Parathyroid adenoma (tissue), 2 donors: Measurements from ENCODE around the gene MEOX1.

Experiments used
- H2AFZ ChIP-seq: fragments of 300-600 bp; sonication (generic); one replicate; pipeline ENCODE4 v1.7.0; 2017; ENCODE audit warnings: antibody characterized with exemption, mild to moderate bottlenecking
- H3K27ac ChIP-seq: fragments of 300-600 bp; sonication (generic); one replicate; pipeline ENCODE4 v1.7.0; 2017
- H3K27me3 ChIP-seq: fragments of 300-600 bp; sonication (generic); one replicate; pipeline ENCODE4 v1.7.0; 2017; ENCODE audit warnings: low read length; ENCODE audit not compliant: control insufficient read depth, insufficient read depth
- H3K36me3 ChIP-seq: fragments of 300-600 bp; sonication (generic); one replicate; pipeline ENCODE4 v1.7.0; 2017; ENCODE audit warnings: low read length; ENCODE audit not compliant: control insufficient read depth, insufficient read depth
- H3K4me1 ChIP-seq: fragments of 300-600 bp; sonication (generic); one replicate; pipeline ENCODE4 v1.7.0; 2017; ENCODE audit warnings: control low read depth
- H3K4me2 ChIP-seq: fragments of 300-600 bp; sonication (generic); one replicate; pipeline ENCODE4 v1.7.0; 2017; ENCODE audit warnings: low read length
- H3K4me3 ChIP-seq: fragments of 300-600 bp; sonication (generic); one replicate; pipeline ENCODE4 v1.7.0; 2017; ENCODE audit warnings: low read depth, low read length
- H3K79me2 ChIP-seq: fragments of 300-600 bp; sonication (generic); one replicate; pipeline ENCODE4 v1.7.0; 2017; ENCODE audit warnings: control low read depth
- H3K9ac ChIP-seq: fragments of 300-600 bp; sonication (generic); one replicate; pipeline ENCODE4 v1.7.0; 2017; ENCODE audit warnings: mild to moderate bottlenecking
- H3K9me3 ChIP-seq: fragments of 300-600 bp; sonication (generic); one replicate; pipeline ENCODE4 v1.7.0; 2017; ENCODE audit warnings: low read length; ENCODE audit not compliant: control insufficient read depth
- TF ChIP-seq, protein P1 (sequence below): fragments of 300-600 bp; sonication (generic); IDR thresholded peaks from one replicate; pipeline ENCODE4 v1.7.0; 2017; ENCODE audit warnings: antibody characterized with exemption, mild to moderate bottlenecking
- donor health status: primary hyperparathyroidism.

Gene MEOX1

DNA sequence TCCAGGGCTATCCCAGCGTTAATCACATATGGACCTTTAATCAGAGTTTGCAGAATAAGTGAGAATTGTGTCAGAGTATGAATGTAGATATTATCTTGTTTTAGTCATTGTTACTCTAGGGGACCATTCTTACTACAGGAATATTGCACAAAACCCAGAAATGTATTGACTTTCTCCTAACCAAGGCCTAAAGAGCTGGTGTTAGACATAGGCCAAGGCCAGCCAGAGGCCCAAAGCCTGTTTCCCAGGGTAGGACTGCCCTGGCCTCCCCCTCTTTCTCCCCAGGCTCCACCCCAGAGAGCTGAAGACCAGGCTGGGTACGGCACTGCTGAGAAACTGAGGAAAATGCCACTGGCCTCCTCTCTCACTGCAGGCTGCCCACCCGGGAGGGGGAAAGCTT, 41.9 kb upstream of the MEOX1 start:
- Histone ChIP-seq H3K9me3 (no peaks in the 10 kb centered on the region), H3K36me3 (no peaks in the 10 kb centered on the region), H3K4me2 (no peak overlapping the region), H3K4me1 (no peaks in the 10 kb centered on the region), H2AFZ (no peak overlapping the region), H3K27ac (no peak overlapping the region), H3K27me3 (no peaks in the 10 kb centered on the region), H3K4me3 (no peak overlapping the region), H3K9ac (no peak overlapping the region), H3K79me2 (no peaks in the 10 kb centered on the region)
- TF ChIP-seq, protein P1, sequence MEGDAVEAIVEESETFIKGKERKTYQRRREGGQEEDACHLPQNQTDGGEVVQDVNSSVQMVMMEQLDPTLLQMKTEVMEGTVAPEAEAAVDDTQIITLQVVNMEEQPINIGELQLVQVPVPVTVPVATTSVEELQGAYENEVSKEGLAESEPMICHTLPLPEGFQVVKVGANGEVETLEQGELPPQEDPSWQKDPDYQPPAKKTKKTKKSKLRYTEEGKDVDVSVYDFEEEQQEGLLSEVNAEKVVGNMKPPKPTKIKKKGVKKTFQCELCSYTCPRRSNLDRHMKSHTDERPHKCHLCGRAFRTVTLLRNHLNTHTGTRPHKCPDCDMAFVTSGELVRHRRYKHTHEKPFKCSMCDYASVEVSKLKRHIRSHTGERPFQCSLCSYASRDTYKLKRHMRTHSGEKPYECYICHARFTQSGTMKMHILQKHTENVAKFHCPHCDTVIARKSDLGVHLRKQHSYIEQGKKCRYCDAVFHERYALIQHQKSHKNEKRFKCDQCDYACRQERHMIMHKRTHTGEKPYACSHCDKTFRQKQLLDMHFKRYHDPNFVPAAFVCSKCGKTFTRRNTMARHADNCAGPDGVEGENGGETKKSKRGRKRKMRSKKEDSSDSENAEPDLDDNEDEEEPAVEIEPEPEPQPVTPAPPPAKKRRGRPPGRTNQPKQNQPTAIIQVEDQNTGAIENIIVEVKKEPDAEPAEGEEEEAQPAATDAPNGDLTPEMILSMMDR = no peak

DNA sequence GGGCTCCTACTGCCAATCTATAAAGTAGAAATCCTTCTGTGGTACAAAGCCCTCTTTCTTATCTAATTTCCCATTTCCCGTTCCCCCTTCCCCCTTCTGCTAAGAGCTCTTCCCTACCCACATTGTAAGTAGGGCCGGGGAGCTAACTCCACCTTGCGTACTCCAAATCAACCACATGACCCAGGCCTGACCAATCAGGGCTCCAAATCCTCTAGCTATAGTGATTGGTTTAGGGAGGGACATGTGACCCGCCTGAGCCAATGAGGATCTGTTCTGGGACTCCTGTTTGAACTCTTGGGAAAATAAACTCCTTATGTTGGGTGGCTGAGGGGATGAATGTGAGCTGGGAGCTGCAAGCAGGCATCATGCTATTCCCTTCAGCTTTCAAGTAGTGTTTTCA, 40.9 kb upstream of the MEOX1 start:
- H3K79me2 ChIP-seq = no peaks in the 10 kb centered on the region
- TF ChIP-seq, protein P1 = no peak
- no peaks in the 10 kb centered on the region for H3K9me3 ChIP-seq
- H3K4me2 ChIP-seq = no peak overlapping the region
- no peaks in the 10 kb centered on the region for H3K4me1 ChIP-seq
- H3K27ac ChIP-seq = no peak overlapping the region
- H2AFZ ChIP-seq = no peak overlapping the region
- H3K4me3 ChIP-seq = no peak overlapping the region
- no peaks in the 10 kb centered on the region for H3K36me3 ChIP-seq
- H3K27me3 ChIP-seq = no peaks in the 10 kb centered on the region
- H3K9ac ChIP-seq = no peak overlapping the region

DNA sequence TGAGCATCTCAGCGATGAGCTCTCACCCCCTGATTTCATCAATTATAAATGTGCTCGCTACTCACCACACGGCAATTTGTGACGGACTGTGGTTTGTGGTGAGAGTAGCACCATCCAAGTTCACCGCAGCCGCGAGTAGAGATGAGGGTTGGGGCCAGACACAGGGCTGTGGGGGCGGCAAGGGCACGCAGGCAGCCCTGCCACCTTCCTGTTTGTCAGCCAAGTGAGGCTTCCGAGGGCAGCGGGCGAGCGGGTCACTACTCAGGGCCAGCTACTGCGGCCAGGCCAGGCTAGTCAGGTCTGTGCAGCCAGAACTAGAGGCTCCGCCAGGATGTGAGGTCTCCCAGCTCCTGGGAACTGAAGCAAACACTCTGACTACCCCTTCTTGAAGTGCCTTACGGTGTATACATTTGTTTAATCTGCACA, 39.6 kb upstream of the MEOX1 start:
- Histone ChIP-seq H3K4me3 (no peak overlapping the region), H3K4me2 (no peak overlapping the region), H3K27ac (no peak overlapping the region), H3K4me1 (no peaks in the 10 kb centered on the region), H3K36me3 (no peaks in the 10 kb centered on the region), H3K27me3 (no peaks in the 10 kb centered on the region), H3K9me3 (no peaks in the 10 kb centered on the region), H3K9ac (no peak overlapping the region), H3K79me2 (no peaks in the 10 kb centered on the region), H2AFZ (no peak overlapping the region)
- TF ChIP-seq, protein P1 = no peak

DNA sequence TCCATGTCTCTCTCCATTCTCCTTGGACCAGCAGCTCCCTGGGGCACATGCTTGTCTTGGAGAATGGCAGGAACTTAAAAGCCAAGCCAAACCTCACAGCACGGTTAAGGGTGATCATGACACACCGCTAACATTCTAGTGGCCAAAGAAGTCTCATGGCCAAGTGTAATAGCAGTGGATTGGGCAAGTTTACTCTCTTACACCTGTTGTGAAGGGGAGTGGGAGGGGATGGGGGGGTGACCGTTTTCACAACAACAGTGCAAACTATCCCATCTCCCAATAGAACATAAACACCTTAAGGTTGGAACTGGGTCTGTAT, 37.7 kb upstream of the MEOX1 start:
- H3K79me2 ChIP-seq = no peaks in the 10 kb centered on the region
- H2AFZ ChIP-seq = no peak overlapping the region
- H3K36me3 ChIP-seq = no peaks in the 10 kb centered on the region
- H3K27me3 ChIP-seq = no peaks in the 10 kb centered on the region
- TF ChIP-seq, protein P1 = no peak
- H3K9ac ChIP-seq = no peak overlapping the region
- no peaks in the 10 kb centered on the region for H3K9me3 ChIP-seq
- no peak overlapping the region for H3K4me3 ChIP-seq
- H3K4me1 ChIP-seq = no peaks in the 10 kb centered on the region
- no peak overlapping the region for H3K4me2 ChIP-seq
- no peak overlapping the region for H3K27ac ChIP-seq

DNA sequence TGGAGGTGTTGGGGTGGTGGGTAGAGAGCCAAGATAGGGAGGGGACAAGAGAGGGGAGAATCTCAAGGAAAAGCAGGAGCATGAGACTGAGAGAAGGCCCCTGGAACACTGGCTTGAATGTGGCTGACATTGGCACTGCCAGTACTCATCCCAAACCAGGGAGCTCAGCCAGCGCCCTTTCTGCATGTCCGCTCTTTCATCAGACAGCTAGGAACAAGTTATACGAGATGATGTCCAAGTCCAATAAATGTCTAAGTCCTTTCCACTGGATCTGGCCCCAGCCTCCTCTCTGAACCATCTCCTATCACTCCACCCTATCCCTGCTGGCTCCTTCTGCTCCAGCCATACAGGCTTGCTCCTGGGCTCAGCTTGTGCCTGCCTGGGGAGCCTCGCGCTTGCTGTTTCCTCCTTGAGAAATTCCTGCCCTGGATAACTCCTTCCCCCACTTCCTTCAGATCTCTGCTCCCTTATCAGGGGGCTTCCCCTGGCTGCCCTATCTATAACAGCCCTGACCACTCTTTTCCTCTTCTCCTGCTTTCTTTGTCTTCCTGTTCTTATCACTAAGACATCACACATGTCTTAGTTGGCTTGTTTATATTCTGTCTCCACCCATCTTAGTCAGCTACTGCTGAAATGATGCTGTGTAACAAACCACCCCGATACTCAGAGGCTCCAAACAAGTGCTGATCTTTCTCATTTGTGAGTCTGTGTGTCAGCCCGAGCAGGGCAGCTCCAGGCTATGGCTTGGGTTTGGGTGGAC, 37.1 kb upstream of the MEOX1 start:
- Histone ChIP-seq H3K4me2 (no peak overlapping the region), H3K27ac (no peak overlapping the region), H3K4me3 (no peak overlapping the region), H3K27me3 (no peaks in the 10 kb centered on the region), H3K9ac (no peak overlapping the region), H3K79me2 (no peaks in the 10 kb centered on the region), H2AFZ (no peak overlapping the region), H3K4me1 (no peaks in the 10 kb centered on the region), H3K9me3 (no peaks in the 10 kb centered on the region), H3K36me3 (no peaks in the 10 kb centered on the region)
- TF ChIP-seq, protein P1 = no peak
